T-helper 17 cell (primary cell): ENCODE data around the gene RPL37. TPM values are rescaled to one million over a fixed set of nuclear protein-coding genes. Genes with fewer than 3 reads are reported as not detected.

Experiments used
- ATAC-seq: fragments of 150-1000 bp; cut with Tn5 transposase; 2 replicates; pipeline ENCODE4 v1.10.0; 2021; ENCODE audit warnings: mild to moderate bottlenecking, moderate library complexity
- DNase-seq, 3 donors: peaks; one replicate each; pipeline versions ENCODE4 v3.0.0 to v3.0.0-alpha.2; 2020 to 2021
- H3K9me3 ChIP-seq: one replicate; pipeline ENCODE4 v1.7.0; 2013; ENCODE audit warnings: low read length, mild to moderate bottlenecking; ENCODE audit not compliant: control insufficient read depth, poor library complexity, severe bottlenecking
- H3K27ac Mint-ChIP-seq: one replicate; pipeline ENCODE4 v1.8.0; 2022; ENCODE audit warnings: mild to moderate bottlenecking, moderate library complexity, mixed read lengths
- H3K27me3 Mint-ChIP-seq: one replicate; pipeline ENCODE4 v1.8.0; 2022; ENCODE audit warnings: mixed read lengths
- H3K36me3 Mint-ChIP-seq: one replicate; pipeline ENCODE4 v1.8.0; 2022; ENCODE audit warnings: low read depth, mixed read lengths
- H3K4me1 Mint-ChIP-seq: one replicate; pipeline ENCODE4 v1.8.0; 2022; ENCODE audit warnings: mild to moderate bottlenecking, mixed read lengths
- H3K4me3 Mint-ChIP-seq: one replicate; pipeline ENCODE4 v1.8.0; 2022; ENCODE audit warnings: mild to moderate bottlenecking, moderate library complexity, mixed read lengths
- total RNA-seq, 4 donors: library from RNA in 2 of 4; stranded (reverse) in 2 of 4; gene quantifications; one replicate each; pipeline ENCODE4 v1.2.3 and lab custom pipeline; 2022 to 2026

The RPL37 gene
- total RNA-seq, 2 donors from 2014 or later, result 2,267 to 2,325 TPM

GRCh38 chr5:40781843-40782409, 53.1 kb downstream of the RPL37 start:
- no peak overlapping the region for H3K27ac Mint-ChIP-seq
- H3K9me3 ChIP-seq, result no peaks in the 10 kb centered on the region
- peaks cover 31% of the 10 kb centered on the region for H3K4me1 Mint-ChIP-seq
- DNase-seq (no peak), ATAC-seq (no peak)
- no peaks in the 10 kb centered on the region for H3K27me3 Mint-ChIP-seq
- peak overlapping the region; percentile 9 for H3K4me3 Mint-ChIP-seq
- peaks cover 3% of the 10 kb centered on the region for H3K36me3 Mint-ChIP-seq

- H3K4me3 Mint-ChIP-seq, result no peak overlapping the region
Measured at GRCh38 chr5:40780858-40781257, 54.2 kb downstream of the RPL37 start.

GRCh38 chr5:40780199-40780598, 54.8 kb downstream of the RPL37 start:
- H3K4me1 Mint-ChIP-seq, result peaks cover 32% of the 10 kb centered on the region
- ATAC-seq (no peak), DNase-seq (no peak)
- H3K27ac Mint-ChIP-seq, result no peak overlapping the region
- H3K36me3 Mint-ChIP-seq, result peaks cover 10% of the 10 kb centered on the region
- no peak overlapping the region for H3K4me3 Mint-ChIP-seq
- H3K27me3 Mint-ChIP-seq, result no peaks in the 10 kb centered on the region
- no peaks in the 10 kb centered on the region for H3K9me3 ChIP-seq

More at GRCh38 chr5:40780858-40781257, 54.2 kb downstream of the RPL37 start:
- Mint-ChIP-seq H3K27me3 (no peaks in the 10 kb centered on the region), H3K36me3 (peaks cover 9% of the 10 kb centered on the region), H3K4me1 (peaks cover 34% of the 10 kb centered on the region), H3K27ac (no peak overlapping the region)
- ATAC-seq (no peak), DNase-seq (no peak)
- H3K9me3 ChIP-seq, result no peaks in the 10 kb centered on the region

- Mint-ChIP-seq H3K27me3 (no peaks in the 10 kb centered on the region), H3K4me1 (peaks cover 31% of the 10 kb centered on the region), H3K4me3 (no peak overlapping the region), H3K36me3 (peaks cover 10% of the 10 kb centered on the region), H3K27ac (peak overlapping the region; percentile 24)
- no peaks in the 10 kb centered on the region for H3K9me3 ChIP-seq
- DNase-seq, result no peak
- ATAC-seq, result no peak
Measured at GRCh38 chr5:40779561-40779960, 55.5 kb downstream of the RPL37 start.

GRCh38 chr5:40778133-40778532, 56.9 kb downstream of the RPL37 start:
- no peak overlapping the region for H3K4me3 Mint-ChIP-seq
- ATAC-seq (no peak), DNase-seq (no peak)
- peaks cover 29% of the 10 kb centered on the region for H3K4me1 Mint-ChIP-seq
- no peaks in the 10 kb centered on the region for H3K27me3 Mint-ChIP-seq
- no peak overlapping the region for H3K27ac Mint-ChIP-seq
- no peaks in the 10 kb centered on the region for H3K9me3 ChIP-seq
- peaks cover 10% of the 10 kb centered on the region for H3K36me3 Mint-ChIP-seq

GRCh38 chr5:40776658-40776977, 58.4 kb downstream of the RPL37 start:
- no peaks in the 10 kb centered on the region for H3K9me3 ChIP-seq
- Mint-ChIP-seq H3K27ac (peak overlapping the region; percentile 63), H3K4me3 (no peak overlapping the region), H3K27me3 (no peaks in the 10 kb centered on the region), H3K36me3 (peaks cover 10% of the 10 kb centered on the region), H3K4me1 (peaks cover 22% of the 10 kb centered on the region)
- ATAC-seq, result no peak
- DNase-seq, result no peak

- peaks cover 10% of the 10 kb centered on the region for H3K36me3 Mint-ChIP-seq
- no peak for DNase-seq
- ATAC-seq, result no peak
- H3K27me3 Mint-ChIP-seq, result no peaks in the 10 kb centered on the region
- H3K27ac Mint-ChIP-seq, result peak overlapping the region; percentile 63
- H3K9me3 ChIP-seq, result no peaks in the 10 kb centered on the region
- peaks cover 19% of the 10 kb centered on the region for H3K4me1 Mint-ChIP-seq
- no peak overlapping the region for H3K4me3 Mint-ChIP-seq
Measured at GRCh38 chr5:40775846-40776657, 59.0 kb downstream of the RPL37 start.

Other genes with a start within 250 kb of the RPL37 start
- 100 to 1,000 TPM; 314 to 339 TPM for gene PTGER4, start 155.3 kb downstream of the RPL37 start, total RNA-seq
- 10 to 100 TPM in 1 of 2 donors, 1 to 10 TPM in 1; 7.3 to 11.9 TPM for gene TTC33, start 79.3 kb downstream of the RPL37 start, total RNA-seq
- gene PRKAA1, start 36.8 kb downstream of the RPL37 start, total RNA-seq, result 100 to 1,000 TPM; 118 to 123 TPM
- 1 to 10 TPM; 1.7 to 2.1 TPM for gene CARD6, start 6.1 kb upstream of the RPL37 start, total RNA-seq
- gene C7, start 74.3 kb upstream of the RPL37 start, total RNA-seq, result not detected
- gene MROH2B, start 236.1 kb upstream of the RPL37 start, total RNA-seq, result not detected